GM12878 (cell line): ENCODE measurements around the gene DUSP16. TPM values are rescaled to one million over a fixed set of nuclear protein-coding genes. Genes with fewer than 3 reads are reported as not detected.

ENCODE experiments used
- ATAC-seq: fragments of 200-7000 bp; cut with Tn5 transposase; 3 replicates; pipeline ENCODE4 v1.9.1; 2020; ENCODE audit warnings: mild to moderate bottlenecking, moderate library complexity
- BruUV-seq: library from RNA; stranded (reverse); fragments of 400-500 nt; replicated peaks from 2 replicates; lab custom pipeline; 2021; lab: Mats Ljungman, UMichigan
- CTCF ChIA-PET: fragments of 300-600 bp; sonication (Branson Sonifier 250); formaldehyde crosslinking; extraction: SDS; loops from one replicate; lab custom pipeline; 2021; ENCODE audit warnings: inconsistent platforms; lab: Yijun Ruan, JAX
- POLR2A ChIA-PET: fragments of 350-600 bp; formaldehyde crosslinking; extraction: SDS; loops from one replicate; lab custom pipeline; 2021; ENCODE audit warnings: inconsistent platforms; lab: Charles Lee
- RAD21 ChIA-PET: fragments of 300-600 bp; sonication (Branson Sonifier 250); formaldehyde crosslinking; loops from one replicate; lab custom pipeline; 2023; ENCODE audit warnings: antibody characterized with exemption; ENCODE audit not compliant: unreplicated experiment; lab: Charles Lee
- SMC1A ChIA-PET: fragments of 300-600 bp; sonication (Branson Sonifier 250); formaldehyde crosslinking; loops from one replicate; lab custom pipeline; 2023; ENCODE audit not compliant: unreplicated experiment, uncharacterized antibody; lab: Charles Lee
- DNase-seq: peaks from one replicate; pipeline ENCODE4 v3.0.0-alpha.2; 2011; ENCODE audit warnings: low read depth, low spot score
- FAIRE-seq: peaks from 3 replicates; lab custom pipeline; 2011; peaks lifted over from hg19 to GRCh38; lab: Jason Lieb, UNC
- H2AFZ ChIP-seq: 2 replicates; pipeline ENCODE4 v1.6.0; 2011; ENCODE audit warnings: low read depth, low read length, control low read depth; ENCODE audit not compliant: control insufficient read depth
- H3K27ac ChIP-seq: 2 replicates; pipeline ENCODE4 v1.5.1; 2011; ENCODE audit warnings: control low read depth; ENCODE audit not compliant: control insufficient read depth, insufficient read depth
- H3K27me3 ChIP-seq, 2 experiments: replicated peaks in 1 of 2; 2 replicates each; pipeline versions ENCODE4 v1.6.0 to v1.6.1; 2011; ENCODE audit warnings: low read length in 1 of 2; ENCODE audit not compliant: control insufficient read depth in 2 of 2, insufficient read depth in 2 of 2
- H3K36me3 ChIP-seq, 2 experiments: 2 replicates each; pipeline ENCODE4 v1.5.1; 2011; ENCODE audit warnings: low read length in 1 of 2; ENCODE audit not compliant: control insufficient read depth in 2 of 2, insufficient read depth in 2 of 2
- H3K4me1 ChIP-seq: 2 replicates; pipeline ENCODE4 v1.6.1; 2011; ENCODE audit warnings: mild to moderate bottlenecking, low read length, moderate library complexity, mixed read lengths; ENCODE audit not compliant: control insufficient read depth, insufficient read depth
- H3K4me2 ChIP-seq: 2 replicates; pipeline ENCODE4 v1.6.0; 2011; ENCODE audit warnings: control low read depth; ENCODE audit not compliant: control insufficient read depth, insufficient read depth
- H3K4me3 ChIP-seq: fragments of 200-600 bp; sonication (generic); 2 replicates; pipeline ENCODE4 v1.5.1; 2016
- H3K79me2 ChIP-seq: 2 replicates; pipeline ENCODE4 v1.6.0; 2011; ENCODE audit warnings: low read length; ENCODE audit not compliant: control insufficient read depth, insufficient read depth
- H3K9ac ChIP-seq: 2 replicates; pipeline ENCODE4 v1.8.0; 2011; ENCODE audit warnings: low read length, control low read depth, mixed read lengths; ENCODE audit not compliant: control insufficient read depth, insufficient read depth
- H3K9me3 ChIP-seq: replicated peaks from 3 replicates; pipeline ENCODE4 v1.5.1; 2011; ENCODE audit warnings: mild to moderate bottlenecking, low read length; ENCODE audit not compliant: control insufficient read depth, insufficient read depth
- H4K20me1 ChIP-seq: 2 replicates; pipeline ENCODE4 v1.6.0; 2011; ENCODE audit not compliant: control insufficient read depth, insufficient read depth
- BCLAF1 ChIP-seq: fragments of 450-650 bp; IDR thresholded peaks from 2 replicates; pipeline ENCODE4 v1.6.1; 2017; ENCODE audit warnings: antibody characterized with exemption, mild to moderate bottlenecking, moderate library complexity
- BRCA1 ChIP-seq: IDR thresholded peaks from 2 replicates; pipeline ENCODE4 v1.6.1; 2011; ENCODE audit warnings: low read depth, low read length, improper control_type of control experiment
- CBX3 ChIP-seq: fragments of 200-600 bp; sonication (generic); IDR thresholded peaks from 2 replicates; pipeline ENCODE4 v1.6.1; 2016; ENCODE audit warnings: low read depth, borderline replicate concordance
- HDGF ChIP-seq: fragments of 450-650 bp; IDR thresholded peaks from 2 replicates; pipeline ENCODE4 v1.6.1; 2016; ENCODE audit warnings: antibody characterized with exemption
- IRF5 ChIP-seq: fragments of 450-650 bp; IDR thresholded peaks from 2 replicates; pipeline ENCODE4 v1.6.1; 2017; ENCODE audit warnings: borderline replicate concordance
- NFXL1 ChIP-seq: fragments of 450-650 bp; IDR thresholded peaks from 2 replicates; pipeline ENCODE4 v1.6.1; 2017; ENCODE audit warnings: antibody characterized with exemption, mild to moderate bottlenecking, borderline replicate concordance
- PBX3 ChIP-seq: IDR thresholded peaks from 2 replicates; pipeline ENCODE4 v1.6.1; 2011; ENCODE audit warnings: mild to moderate bottlenecking, low read depth, low read length, moderate library complexity; ENCODE audit not compliant: insufficient replicate concordance
- PKNOX1 ChIP-seq: fragments of 450-650 bp; IDR thresholded peaks from 2 replicates; pipeline ENCODE4 v1.6.1; 2016; ENCODE audit warnings: mild to moderate bottlenecking
- REST ChIP-seq: IDR thresholded peaks from 2 replicates; pipeline ENCODE4 v1.6.1; 2012; ENCODE audit warnings: mild to moderate bottlenecking, low read depth, low read length
- SMC3 ChIP-seq: IDR thresholded peaks from 2 replicates; pipeline ENCODE4 v1.6.1; 2011; ENCODE audit warnings: low read length, improper control_type of control experiment, borderline replicate concordance
- TBL1XR1 ChIP-seq: IDR thresholded peaks from 2 replicates; pipeline ENCODE4 v1.6.1; 2012; ENCODE audit warnings: low read depth, low read length, improper control_type of control experiment
- ZNF622 ChIP-seq: fragments of 450-650 bp; IDR thresholded peaks from 2 replicates; pipeline ENCODE4 v1.6.1; 2017; ENCODE audit warnings: mild to moderate bottlenecking, inconsistent platforms
- WGBS: methylation state at CpG from one replicate; pipeline ENCODE4 v1.1.6; 2016; ENCODE audit warnings: low lambda C conversion rate; ENCODE audit not compliant: insufficient replicate concordance, insufficient coverage; ENCODE audit errors: missing lambda C conversion rate; 5-methylcytosine and 5-hydroxymethylcytosine counted together
- in situ Hi-C: fragments of 300-500 bp; cut with MboI; formaldehyde crosslinking; loops from 9 replicates; pipeline ENCODE4 v1.14.3; 2018; ENCODE audit warnings: mixed read lengths
- intact Hi-C: fragments of 100-400 bp; cut with micrococcal nuclease; formaldehyde crosslinking; loops from one replicate; pipeline ENCODE4 v1.14.2; 2022; ENCODE audit not compliant: unreplicated experiment
- polyA plus RNA-seq, 11 experiments: library from polyadenylated mRNA; depleted of rRNA in 4 of 11; unstranded in 6 of 11; stranded (reverse) in 5 of 11; fragments of >200 nt; fragmentation: Nextera tagmentation in 4 of 11; fragmentation: Illumina TruSeq in 1 of 11; extraction: Ambion mirVana in 4 of 11; extraction: Trizol in 1 of 11; gene quantifications; 1 replicate in 1 of 11; 2 replicates in 10 of 11; pipeline versions ENCODE4 v1.2.1 to v1.2.3, GENCODE V29; 2011 to 2016; ENCODE audit warnings: inconsistent platforms in 2 of 11, missing spikeins in 2 of 11, low read depth in 1 of 11
- total RNA-seq, 4 experiments: library from RNA; depleted of rRNA in 3 of 4; stranded (reverse); fragments of >200 nt in 3 of 4; fragmentation: Illumina TruSeq in 1 of 4; extraction: Trizol in 1 of 4; gene quantifications; 2 replicates each; pipeline versions ENCODE4 v1.2.1 to v1.2.3, GENCODE V29; 2013 to 2021

DUSP16 gene
- total and polyA plus RNA-seq, 10 of the 15 experiments (the other 5 are each of a cell fraction or from before 2014, with no cell fraction given) = 3.9 to 75.3 (median 26.8) TPM

GRCh38 chr12:12539028-12539810 lies 23.4 kb downstream of the DUSP16 start:
- 93% methylated on average over 7 of the region's 7 CpGs for WGBS
- Histone ChIP-seq H4K20me1 (no peaks in the 10 kb centered on the region), H3K9ac (no peak overlapping the region), H3K27ac (no peak overlapping the region), H2AFZ (no peak overlapping the region), H3K79me2 (peaks cover 4% of the 10 kb centered on the region), H3K4me2 (no peak overlapping the region), H3K36me3 (no peaks in the 10 kb centered on the region), H3K9me3 (no peaks in the 10 kb centered on the region), H3K4me1 (peaks cover 15% of the 10 kb centered on the region), H3K4me3 (no peak overlapping the region), H3K27me3 (no peaks in the 10 kb centered on the region)
- no peak for DNase-seq
- ChIA-PET SMC1A (interaction anchor here (0.7 to 5.9 kb wide), 4 partner anchors 9 to 40 kb away, joined by 3 to 29 read pairs (median 12); no protein-coding TSS in a partner anchor), CTCF (interaction anchor here (0.6 to 1.4 kb wide), 5 partner anchors 9 to 161 kb away, joined by 3 to 4 read pairs (median 3); no protein-coding TSS in a partner anchor), RAD21 (interaction anchor here (1.3 to 1.4 kb wide), 4 partner anchors 9 to 198 kb away, joined by 3 read pairs; no protein-coding TSS in a partner anchor), POLR2A (interaction anchor here (0.6 to 2.1 kb wide), 4 partner anchors 8 to 80 kb away, joined by 3 to 12 read pairs (median 3); no protein-coding TSS in a partner anchor)
- FAIRE-seq = no peak
- intact Hi-C loops (no loop called here), in situ Hi-C loops (no loop called here)
- no TSS peak for BruUV-seq
- ATAC-seq = no peak
- TF ChIP-seq PKNOX1 = no peak
- TF ChIP-seq TBL1XR1 = no peak
- no peak for TF ChIP-seq BRCA1
- TF ChIP-seq PBX3 = no peak
- no peak for TF ChIP-seq HDGF
- no peak for TF ChIP-seq BCLAF1
- TF ChIP-seq ZNF622 = no peak
- no peak for TF ChIP-seq CBX3
- TF ChIP-seq NFXL1 = no peak
- no peak for TF ChIP-seq IRF5
- no peak for TF ChIP-seq SMC3
- no peak for TF ChIP-seq REST
